Measurements from ENCODE around the gene ATP2A2. TPM values are rescaled to one million over a fixed set of nuclear protein-coding genes. Genes with fewer than 3 reads are reported as not detected.

The ATP2A2 gene
- total RNA-seq, 1 donor from 2014 or later: 213 TPM

GRCh38 chr12:110286623-110287022, 5.6 kb downstream of the ATP2A2 start:
- H3K4me3 Mint-ChIP-seq (ENCODE audit: low read depth): peak overlapping the region; percentile 33
- H3K27me3 Mint-ChIP-seq (ENCODE audit: low read depth): no peaks in the 10 kb centered on the region
- no peak for DNase-seq (ENCODE audit: low spot score)
- H3K4me1 Mint-ChIP-seq (ENCODE audit: low read depth): peaks cover 57% of the 10 kb centered on the region
- no peaks in the 10 kb centered on the region for H3K9me3 Mint-ChIP-seq
- H3K27ac Mint-ChIP-seq: peak overlapping the region; percentile 42
- H3K36me3 Mint-ChIP-seq (ENCODE audit: low read depth): peaks cover 95% of the 10 kb centered on the region
- intact Hi-C loops (cut with micrococcal nuclease): no loop called here

DNA sequence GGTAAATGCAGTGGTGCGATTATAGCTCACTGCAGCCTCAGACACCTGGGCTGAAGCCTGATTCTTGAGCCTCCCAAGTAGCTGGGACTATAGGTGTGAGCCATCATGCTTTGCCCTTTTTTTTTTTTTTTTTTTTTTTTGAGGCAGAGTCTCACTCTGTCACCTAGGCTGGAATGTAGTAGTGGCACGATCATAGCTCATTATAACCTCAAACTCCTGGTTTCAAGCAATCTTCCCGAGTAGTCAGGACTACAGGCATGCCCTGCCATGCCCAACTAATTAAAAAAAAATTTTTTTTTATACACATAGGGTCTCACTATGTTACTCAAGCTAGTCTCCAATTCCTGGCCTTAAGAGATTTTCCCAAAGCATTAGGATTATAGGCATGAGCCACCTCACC, 6.9 kb downstream of the ATP2A2 start:
- Mint-ChIP-seq H3K4me3 (ENCODE audit: low read depth) (no peak overlapping the region), H3K9me3 (no peaks in the 10 kb centered on the region), H3K27ac (no peak overlapping the region), H3K27me3 (ENCODE audit: low read depth) (no peaks in the 10 kb centered on the region), H3K4me1 (ENCODE audit: low read depth) (peaks cover 53% of the 10 kb centered on the region), H3K36me3 (ENCODE audit: low read depth) (peaks cover 98% of the 10 kb centered on the region)
- DNase-seq (ENCODE audit: low spot score): no peak
- intact Hi-C loops (cut with micrococcal nuclease): loop anchor here (2.0 kb wide), 1 partner anchor 19 kb away; no protein-coding TSS in a partner anchor

GRCh38 chr12:110289044-110289710, 8.1 kb downstream of the ATP2A2 start:
- Mint-ChIP-seq H3K4me1 (ENCODE audit: low read depth) (peaks cover 42% of the 10 kb centered on the region), H3K36me3 (ENCODE audit: low read depth) (peaks cover 95% of the 10 kb centered on the region), H3K9me3 (no peaks in the 10 kb centered on the region), H3K4me3 (ENCODE audit: low read depth) (no peak overlapping the region), H3K27ac (peak overlapping the region; percentile 42), H3K27me3 (ENCODE audit: low read depth) (no peaks in the 10 kb centered on the region)
- intact Hi-C loops (cut with micrococcal nuclease): loop anchor here (2.0 kb wide), 1 partner anchor 18 kb away; no protein-coding TSS in a partner anchor
- no peak for DNase-seq (ENCODE audit: low spot score)

GRCh38 chr12:110289711-110290078, 8.6 kb downstream of the ATP2A2 start:
- H3K4me3 Mint-ChIP-seq (ENCODE audit: low read depth): no peak overlapping the region
- H3K9me3 Mint-ChIP-seq: no peaks in the 10 kb centered on the region
- no peaks in the 10 kb centered on the region for H3K27me3 Mint-ChIP-seq (ENCODE audit: low read depth)
- H3K36me3 Mint-ChIP-seq (ENCODE audit: low read depth): peaks cover 95% of the 10 kb centered on the region
- intact Hi-C loops (cut with micrococcal nuclease): loop anchor here (2.0 kb wide), 1 partner anchor 17 kb away; no protein-coding TSS in a partner anchor
- H3K27ac Mint-ChIP-seq: no peak overlapping the region
- DNase-seq (ENCODE audit: low spot score): no peak
- peaks cover 38% of the 10 kb centered on the region for H3K4me1 Mint-ChIP-seq (ENCODE audit: low read depth)

GRCh38 chr12:110301065-110301806, 20.2 kb downstream of the ATP2A2 start:
- intact Hi-C loops (cut with micrococcal nuclease): no loop called here
- Mint-ChIP-seq H3K4me3 (ENCODE audit: low read depth) (no peak overlapping the region), H3K9me3 (no peaks in the 10 kb centered on the region), H3K36me3 (ENCODE audit: low read depth) (peaks cover 68% of the 10 kb centered on the region), H3K27me3 (ENCODE audit: low read depth) (no peaks in the 10 kb centered on the region), H3K4me1 (ENCODE audit: low read depth) (peaks cover 34% of the 10 kb centered on the region), H3K27ac (peak overlapping the region; percentile 62)
- DNase-seq (ENCODE audit: low spot score): no peak

GRCh38 chr12:110304061-110304551, 23.1 kb downstream of the ATP2A2 start:
- no peaks in the 10 kb centered on the region for H3K27me3 Mint-ChIP-seq (ENCODE audit: low read depth)
- intact Hi-C loops (cut with micrococcal nuclease): no loop called here
- no peaks in the 10 kb centered on the region for H3K9me3 Mint-ChIP-seq
- peaks cover 69% of the 10 kb centered on the region for H3K36me3 Mint-ChIP-seq (ENCODE audit: low read depth)
- H3K4me3 Mint-ChIP-seq (ENCODE audit: low read depth): no peak overlapping the region
- no peak for DNase-seq (ENCODE audit: low spot score)
- H3K27ac Mint-ChIP-seq: no peak overlapping the region
- H3K4me1 Mint-ChIP-seq (ENCODE audit: low read depth): peaks cover 53% of the 10 kb centered on the region

GRCh38 chr12:110307372-110307771, 26.3 kb downstream of the ATP2A2 start:
- Mint-ChIP-seq H3K36me3 (ENCODE audit: low read depth) (peaks cover 70% of the 10 kb centered on the region), H3K4me3 (ENCODE audit: low read depth) (no peak overlapping the region), H3K27ac (peak overlapping the region; percentile 73), H3K27me3 (ENCODE audit: low read depth) (no peaks in the 10 kb centered on the region), H3K4me1 (ENCODE audit: low read depth) (peaks cover 47% of the 10 kb centered on the region), H3K9me3 (no peaks in the 10 kb centered on the region)
- intact Hi-C loops (cut with micrococcal nuclease): loop anchor here (2.0 kb wide), 1 partner anchor 19 kb away; no protein-coding TSS in a partner anchor
- no peak for DNase-seq (ENCODE audit: low spot score)

GRCh38 chr12:110310763-110311162, 29.7 kb downstream of the ATP2A2 start:
- peaks cover 70% of the 10 kb centered on the region for H3K36me3 Mint-ChIP-seq (ENCODE audit: low read depth)

GRCh38 chr12:110311903-110312302, 30.9 kb downstream of the ATP2A2 start:
- H3K4me1 Mint-ChIP-seq (ENCODE audit: low read depth): peaks cover 55% of the 10 kb centered on the region
- H3K4me3 Mint-ChIP-seq (ENCODE audit: low read depth): no peak overlapping the region
- H3K9me3 Mint-ChIP-seq: no peaks in the 10 kb centered on the region
- peaks cover 71% of the 10 kb centered on the region for H3K36me3 Mint-ChIP-seq (ENCODE audit: low read depth)
- intact Hi-C loops (cut with micrococcal nuclease): loop anchor here (2.0 to 5.0 kb wide), 2 partner anchors 29 to 40 kb away; no protein-coding TSS in a partner anchor
- no peaks in the 10 kb centered on the region for H3K27me3 Mint-ChIP-seq (ENCODE audit: low read depth)
- DNase-seq (ENCODE audit: low spot score): no peak
- peak overlapping the region; percentile 49 for H3K27ac Mint-ChIP-seq

More at GRCh38 chr12:110310763-110311162, 29.7 kb downstream of the ATP2A2 start:
- H3K27me3 Mint-ChIP-seq (ENCODE audit: low read depth): no peaks in the 10 kb centered on the region
- peaks cover 52% of the 10 kb centered on the region for H3K4me1 Mint-ChIP-seq (ENCODE audit: low read depth)
- no peak for DNase-seq (ENCODE audit: low spot score)
- no peaks in the 10 kb centered on the region for H3K9me3 Mint-ChIP-seq
- intact Hi-C loops (cut with micrococcal nuclease): loop anchor here (2.0 to 5.0 kb wide), 2 partner anchors 28 to 42 kb away; no protein-coding TSS in a partner anchor
- H3K27ac Mint-ChIP-seq: no peak overlapping the region
- H3K4me3 Mint-ChIP-seq (ENCODE audit: low read depth): no peak overlapping the region

GRCh38 chr12:110312581-110313360, 31.7 kb downstream of the ATP2A2 start:
- Mint-ChIP-seq H3K27me3 (ENCODE audit: low read depth) (no peaks in the 10 kb centered on the region), H3K27ac (peak overlapping the region; percentile 49), H3K4me1 (ENCODE audit: low read depth) (peaks cover 50% of the 10 kb centered on the region), H3K36me3 (ENCODE audit: low read depth) (peaks cover 66% of the 10 kb centered on the region), H3K9me3 (no peaks in the 10 kb centered on the region), H3K4me3 (ENCODE audit: low read depth) (no peak overlapping the region)
- intact Hi-C loops (cut with micrococcal nuclease): loop anchor here (5.0 kb wide), 1 partner anchor 40 kb away; no protein-coding TSS in a partner anchor
- no peak for DNase-seq (ENCODE audit: low spot score)

- DNase-seq (ENCODE audit: low spot score): no peak
- Mint-ChIP-seq H3K27me3 (ENCODE audit: low read depth) (no peaks in the 10 kb centered on the region), H3K4me3 (ENCODE audit: low read depth) (no peak overlapping the region), H3K9me3 (no peaks in the 10 kb centered on the region), H3K36me3 (ENCODE audit: low read depth) (peaks cover 63% of the 10 kb centered on the region), H3K4me1 (ENCODE audit: low read depth) (peaks cover 43% of the 10 kb centered on the region), H3K27ac (peak overlapping the region; percentile 62)
- intact Hi-C loops (cut with micrococcal nuclease): loop anchor here (5.0 kb wide), 1 partner anchor 38 kb away; no protein-coding TSS in a partner anchor
Observed at GRCh38 chr12:110314308-110314707, 33.3 kb downstream of the ATP2A2 start.

DNA sequence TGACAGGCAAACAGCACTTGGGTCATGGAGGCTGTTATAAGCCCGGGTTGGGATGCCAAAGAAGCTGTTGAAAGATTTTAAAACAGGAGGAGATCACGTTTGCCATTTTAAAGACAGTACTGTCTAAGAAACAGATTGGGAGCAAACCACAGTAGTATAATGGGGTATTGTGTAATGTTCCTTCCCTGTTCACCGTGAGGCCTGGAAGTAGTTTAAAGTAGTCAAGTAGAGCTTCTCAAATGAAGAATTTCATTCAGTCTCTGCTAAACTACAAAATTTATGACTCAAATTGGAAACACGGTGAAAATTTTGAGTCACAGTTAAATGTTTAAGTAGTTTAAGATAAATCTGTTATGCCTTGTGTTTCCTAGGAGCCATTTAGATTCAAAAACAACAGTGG, 35.8 kb downstream of the ATP2A2 start:
- peaks cover 46% of the 10 kb centered on the region for H3K4me1 Mint-ChIP-seq (ENCODE audit: low read depth)
- DNase-seq (ENCODE audit: low spot score): no peak
- intact Hi-C loops (cut with micrococcal nuclease): no loop called here
- peak overlapping the region; percentile 77 for H3K27ac Mint-ChIP-seq
- no peaks in the 10 kb centered on the region for H3K9me3 Mint-ChIP-seq
- no peak overlapping the region for H3K4me3 Mint-ChIP-seq (ENCODE audit: low read depth)
- H3K36me3 Mint-ChIP-seq (ENCODE audit: low read depth): peaks cover 50% of the 10 kb centered on the region
- no peaks in the 10 kb centered on the region for H3K27me3 Mint-ChIP-seq (ENCODE audit: low read depth)

Measured in activated T-helper 2 cell treated with anti-CD3 and anti-CD28 coated beads, Interferon-gamma antibody, Interleukin-2, Interleukin-4, amounts not matched to agents 10 μg/mL and 5 μg/mL and 100 μg/mL, durations not matched to agents 14 hours and 24 hours and 36 hours (primary cell).